Calu3 (cell line): ENCODE measurements around the gene PLXNA4. TPM values are rescaled to one million over a fixed set of nuclear protein-coding genes. Genes with fewer than 3 reads are reported as not detected.

Source experiments
- BruUV-seq: library from RNA; stranded (reverse); fragments of 400-500 nt; replicated peaks from 2 replicates; lab custom pipeline; 2021; lab: Mats Ljungman, UMichigan
- CTCF ChIA-PET: fragments of 300-600 bp; sonication (Branson Sonifier 250); formaldehyde crosslinking; loops from one replicate; lab custom pipeline; 2022; ENCODE audit warnings: antibody characterized with exemption; lab: Charles Lee
- DNase-seq: peaks from one replicate; pipeline ENCODE4 v3.0.0; 2022
- H3K27ac Mint-ChIP-seq: one replicate; pipeline ENCODE4 v1.8.0; 2022; ENCODE audit warnings: mixed read lengths; ENCODE audit not compliant: unreplicated experiment
- H3K27me3 Mint-ChIP-seq: one replicate; pipeline ENCODE4 v1.8.0; 2022; ENCODE audit warnings: mixed read lengths; ENCODE audit not compliant: unreplicated experiment
- H3K36me3 Mint-ChIP-seq: one replicate; pipeline ENCODE4 v1.8.0; 2022; ENCODE audit warnings: mild to moderate bottlenecking, moderate library complexity, mixed read lengths; ENCODE audit not compliant: insufficient read depth, unreplicated experiment
- H3K4me1 Mint-ChIP-seq: one replicate; pipeline ENCODE4 v1.8.0; 2022; ENCODE audit warnings: mild to moderate bottlenecking, low read depth, mixed read lengths; ENCODE audit not compliant: unreplicated experiment
- H3K4me3 Mint-ChIP-seq: one replicate; pipeline ENCODE4 v1.8.0; 2022; ENCODE audit warnings: mild to moderate bottlenecking, low read depth, moderate library complexity, mixed read lengths; ENCODE audit not compliant: unreplicated experiment
- H3K9me3 Mint-ChIP-seq: one replicate; pipeline ENCODE4 v1.8.0; 2022; ENCODE audit warnings: low read depth, mixed read lengths; ENCODE audit not compliant: unreplicated experiment
- CTCF ChIP-seq: fragments of 200-600 bp; IDR thresholded peaks from one replicate; pipeline ENCODE4 v1.8.0; 2022; ENCODE audit warnings: antibody characterized with exemption; ENCODE audit not compliant: unreplicated experiment
- intact Hi-C: fragments of 100-400 bp; cut with micrococcal nuclease; formaldehyde crosslinking; loops from one replicate; pipeline ENCODE4 v1.10.0; 2022; ENCODE audit not compliant: unreplicated experiment
- total RNA-seq: library from RNA; stranded (reverse); gene quantifications from 2 replicates; pipeline ENCODE4 v1.2.3, GENCODE V29; 2022

The PLXNA4 gene
- total RNA-seq, 1 experiment from 2014 or later, result not detected

- intact Hi-C loops, result no loop called here
Observed at GRCh38 chr7:132376361-132377013, 199.8 kb downstream of the PLXNA4 start.

GRCh38 chr7:132373879-132374278 is 202.4 kb downstream of the PLXNA4 start:
- H3K9me3 Mint-ChIP-seq, result no peaks in the 10 kb centered on the region
- DNase-seq, result no peak
- BruUV-seq, result no TSS peak
- CTCF ChIA-PET, result interaction anchor here (1.0 kb wide), 1 partner anchor 31 kb away, joined by 4 read pairs; no protein-coding TSS in a partner anchor
- H3K27me3 Mint-ChIP-seq, result peaks cover 74% of the 10 kb centered on the region
- H3K4me3 Mint-ChIP-seq, result no peak overlapping the region
- H3K27ac Mint-ChIP-seq, result no peak overlapping the region
- intact Hi-C loops, result no loop called here
- no peaks in the 10 kb centered on the region for H3K4me1 Mint-ChIP-seq
- no peaks in the 10 kb centered on the region for H3K36me3 Mint-ChIP-seq
- TF ChIP-seq CTCF, result no peak

More at GRCh38 chr7:132376361-132377013, 199.8 kb downstream of the PLXNA4 start:
- H3K9me3 Mint-ChIP-seq, result no peaks in the 10 kb centered on the region
- BruUV-seq, result no TSS peak
- H3K36me3 Mint-ChIP-seq, result no peaks in the 10 kb centered on the region
- CTCF ChIA-PET, result no interaction called here
- peaks cover 69% of the 10 kb centered on the region for H3K27me3 Mint-ChIP-seq
- H3K27ac Mint-ChIP-seq, result no peak overlapping the region
- no peak overlapping the region for H3K4me3 Mint-ChIP-seq
- no peak for TF ChIP-seq CTCF
- H3K4me1 Mint-ChIP-seq, result no peaks in the 10 kb centered on the region
- no peak for DNase-seq

- H3K4me3 Mint-ChIP-seq, result no peak overlapping the region
- CTCF ChIA-PET, result interaction anchor here (1.0 kb wide), 1 partner anchor 30 kb away, joined by 4 read pairs; no protein-coding TSS in a partner anchor
- no peak for DNase-seq
- H3K27ac Mint-ChIP-seq, result no peak overlapping the region
- TF ChIP-seq CTCF, result no peak
- no peaks in the 10 kb centered on the region for H3K4me1 Mint-ChIP-seq
- intact Hi-C loops, result no loop called here
- no peaks in the 10 kb centered on the region for H3K36me3 Mint-ChIP-seq
- H3K27me3 Mint-ChIP-seq, result peaks cover 83% of the 10 kb centered on the region
- H3K9me3 Mint-ChIP-seq, result no peaks in the 10 kb centered on the region
- no TSS peak for BruUV-seq
Observed at GRCh38 chr7:132373041-132373440, 203.2 kb downstream of the PLXNA4 start.

GRCh38 chr7:132371948-132372347 is 204.3 kb downstream of the PLXNA4 start:
- TF ChIP-seq CTCF, result no peak
- no peak overlapping the region for H3K4me3 Mint-ChIP-seq
- intact Hi-C loops, result no loop called here
- CTCF ChIA-PET, result no interaction called here
- no peak for DNase-seq
- peaks cover 94% of the 10 kb centered on the region for H3K27me3 Mint-ChIP-seq
- H3K27ac Mint-ChIP-seq, result no peak overlapping the region
- no TSS peak for BruUV-seq
- no peaks in the 10 kb centered on the region for H3K36me3 Mint-ChIP-seq
- H3K4me1 Mint-ChIP-seq, result no peaks in the 10 kb centered on the region
- no peaks in the 10 kb centered on the region for H3K9me3 Mint-ChIP-seq
